Liver (tissue), 9 donors: ENCODE results near the gene HSPBAP1. TPM values are rescaled to one million over a fixed set of nuclear protein-coding genes. Genes with fewer than 3 reads are reported as not detected.

Experiments
- DNase-seq: peaks from one replicate; pipeline ENCODE4 v3.0.0-alpha.2; 2017; ENCODE audit warnings: low spot score
- H3K27ac ChIP-seq, 2 donors: one replicate each; pipeline ENCODE4 v1.7.0; 2013; ENCODE audit warnings: inconsistent platforms in 2 of 2, low read length in 2 of 2, control low read depth in 1 of 2, low read depth in 1 of 2, mild to moderate bottlenecking in 1 of 2
- H3K27me3 ChIP-seq, 4 donors: one replicate each; pipeline versions ENCODE4 v1.6.1 to v1.7.0; 2013; ENCODE audit warnings: low read length in 3 of 4, inconsistent platforms in 1 of 4, mild to moderate bottlenecking in 1 of 4, moderate library complexity in 1 of 4; ENCODE audit not compliant: control insufficient read depth in 4 of 4, insufficient read depth in 4 of 4
- H3K36me3 ChIP-seq, 4 donors: one replicate each; pipeline versions ENCODE4 v1.6.1 to v1.7.0; 2013; ENCODE audit warnings: low read length in 3 of 4, mild to moderate bottlenecking in 3 of 4, low read depth in 1 of 4, moderate library complexity in 1 of 4; ENCODE audit not compliant: control insufficient read depth in 4 of 4, insufficient read depth in 3 of 4
- H3K4me1 ChIP-seq, 4 donors: one replicate each; pipeline versions ENCODE4 v1.6.1 to v1.7.0; 2013; ENCODE audit warnings: low read length in 3 of 4, mild to moderate bottlenecking in 3 of 4, moderate library complexity in 1 of 4; ENCODE audit not compliant: control insufficient read depth in 4 of 4, insufficient read depth in 4 of 4
- H3K4me3 ChIP-seq, 3 donors: one replicate each; pipeline versions ENCODE4 v1.6.1 to v1.7.0; 2013; ENCODE audit warnings: low read length in 3 of 3, control low read depth in 1 of 3, low read depth in 1 of 3, mild to moderate bottlenecking in 1 of 3
- H3K9ac ChIP-seq, 2 donors: one replicate each; pipeline ENCODE4 v1.7.0; 2013; ENCODE audit warnings: low read length in 2 of 2, mild to moderate bottlenecking in 2 of 2, moderate library complexity in 2 of 2, control low read depth in 1 of 2, low read depth in 1 of 2
- H3K9me3 ChIP-seq, 4 donors: one replicate each; pipeline versions ENCODE4 v1.6.1 to v1.7.0; 2013; ENCODE audit warnings: low read length in 3 of 4; ENCODE audit not compliant: control insufficient read depth in 4 of 4
- ATF3 ChIP-seq: IDR thresholded peaks from 2 replicates; pipeline ENCODE4 v1.6.1; 2016; ENCODE audit warnings: antibody characterized with exemption
- CTCF ChIP-seq: fragments of 150-350 bp; IDR thresholded peaks from 2 replicates; pipeline ENCODE4 v1.5.1; 2017; ENCODE audit warnings: improper control_type of control experiment, low read depth, low read length; ENCODE audit not compliant: missing input control
- FOXA1 ChIP-seq: IDR thresholded peaks from 2 replicates; pipeline ENCODE4 v1.6.1; 2016; ENCODE audit warnings: antibody characterized with exemption
- FOXA2 ChIP-seq: IDR thresholded peaks from 2 replicates; pipeline ENCODE4 v1.6.1; 2016; ENCODE audit warnings: antibody characterized with exemption
- GABPA ChIP-seq, 2 donors: IDR thresholded peaks in 1 of 2; conservative IDR thresholded peaks in 1 of 2; 2 replicates each; pipeline ENCODE4 v1.6.1; 2016; ENCODE audit warnings: antibody characterized with exemption in 2 of 2, mild to moderate bottlenecking in 1 of 2, moderate library complexity in 1 of 2
- HNF4A ChIP-seq, 2 donors: conservative IDR thresholded peaks; 2 replicates each; pipeline ENCODE4 v1.6.1; 2016; ENCODE audit warnings: antibody characterized with exemption in 2 of 2, mild to moderate bottlenecking in 2 of 2
- HNF4G ChIP-seq: IDR thresholded peaks from 2 replicates; pipeline ENCODE4 v1.6.1; 2016; ENCODE audit warnings: antibody characterized with exemption
- JUND ChIP-seq, 2 donors: IDR thresholded peaks; 2 replicates each; pipeline ENCODE4 v1.6.1; 2016; ENCODE audit warnings: antibody characterized with exemption in 2 of 2
- MAX ChIP-seq: IDR thresholded peaks from 2 replicates; pipeline ENCODE4 v1.6.1; 2016; ENCODE audit warnings: antibody characterized with exemption
- NR2F2 ChIP-seq: IDR thresholded peaks from 2 replicates; pipeline ENCODE4 v1.6.1; 2016; ENCODE audit warnings: antibody characterized with exemption
- RAD21 ChIP-seq, 2 donors: IDR thresholded peaks; 2 replicates each; pipeline ENCODE4 v1.6.1; 2016; ENCODE audit warnings: antibody characterized with exemption in 2 of 2, mild to moderate bottlenecking in 2 of 2
- REST ChIP-seq: IDR thresholded peaks from 2 replicates; pipeline ENCODE4 v1.6.1; 2016; ENCODE audit warnings: antibody characterized with exemption, mild to moderate bottlenecking
- RXRA ChIP-seq, 2 donors: IDR thresholded peaks; 2 replicates each; pipeline ENCODE4 v1.6.1; 2017 to 2018; ENCODE audit warnings: antibody characterized with exemption in 2 of 2, mild to moderate bottlenecking in 1 of 2
- SP1 ChIP-seq: IDR thresholded peaks from 2 replicates; pipeline ENCODE4 v1.6.1; 2018; ENCODE audit warnings: antibody characterized with exemption, mild to moderate bottlenecking
- TAF1 ChIP-seq: conservative IDR thresholded peaks from 2 replicates; pipeline ENCODE4 v1.6.1; 2016; ENCODE audit warnings: antibody characterized with exemption, mild to moderate bottlenecking
- YY1 ChIP-seq: IDR thresholded peaks from 2 replicates; pipeline ENCODE4 v1.6.1; 2016; ENCODE audit warnings: antibody characterized with exemption, mild to moderate bottlenecking
- WGBS: extraction: QIAGEN DNeasy Blood & Tissue Kit; methylation state at CpG from one replicate; pipeline ENCODE4 v1.1.7; 2013; 5-methylcytosine and 5-hydroxymethylcytosine counted together
- polyA plus RNA-seq, 2 donors: library from polyadenylated mRNA; stranded (reverse) in 1 of 2; unstranded in 1 of 2; fragments of 200-250 nt in 1 of 2; fragments of >200 nt in 1 of 2; fragmentation: Nextera tagmentation in 1 of 2; extraction: Ambion mirVana in 1 of 2; gene quantifications; one replicate each; pipeline versions ENCODE4 v1.2.1 to v1.2.3, GENCODE V29; 2013 to 2015
- total RNA-seq, 2 donors: library from RNA; depleted of rRNA; stranded (reverse); fragments of >200 nt; gene quantifications; one replicate each; pipeline ENCODE4 v1.2.3, GENCODE V29; 2014
- donor health status: healthy.
- donor health status: healthy.
- donor health status: healthy.
- donor health status: healthy.
- donor health status: healthy.

The HSPBAP1 gene
- total and polyA plus RNA-seq, 4 donors, result 2.2 to 5.3 (median 3.9) TPM

GRCh38 chr3:122727294-122727693 lies 66.3 kb downstream of the HSPBAP1 start (continued):
- TF ChIP-seq ATF3 (no peak), NR2F2 (no peak), GABPA (IDR thresholded peaks at IDR 0.05 in 1 of 2, conservative IDR thresholded peaks at IDR 0.05 in 1 of 2) (no peak), FOXA1 (no peak), HNF4A (conservative IDR thresholded peaks at IDR 0.05) (no peak), FOXA2 (no peak), JUND (IDR thresholded peaks at IDR 0.05) (no peak), TAF1 (no peak), MAX (no peak), RXRA (IDR thresholded peaks at IDR 0.05) (no peak), RAD21 (IDR thresholded peaks at IDR 0.05) (no peak), YY1 (no peak)

GRCh38 chr3:122725106-122725505 lies 68.5 kb downstream of the HSPBAP1 start:
- no peak for DNase-seq
- Histone ChIP-seq H3K4me1 (no peaks in the 10 kb centered on the region), H3K4me3 (no peak overlapping the region), H3K9me3 (no peaks in the 10 kb centered on the region), H3K9ac (no peak overlapping the region), H3K36me3 (peaks cover 4 to 41% (median 24%) of the 10 kb centered on the region in 4 donors), H3K27me3 (no peaks in the 10 kb centered on the region), H3K27ac (no peak overlapping the region)
- TF ChIP-seq NR2F2, result no peak
- TF ChIP-seq HNF4G, result no peak
- no peak for TF ChIP-seq MAX
- no peak for TF ChIP-seq YY1
- no peak for TF ChIP-seq RAD21 (IDR thresholded peaks at IDR 0.05)
- WGBS, result 98% methylated on average over 20 of the region's 20 CpGs

GRCh38 chr3:122719273-122719921 lies 74.2 kb downstream of the HSPBAP1 start:
- WGBS, result 86% methylated on average over 3 of the region's 3 CpGs
- H3K36me3 ChIP-seq, result peaks cover 4 to 86% (median 66%) of the 10 kb centered on the region in 4 donors

More at GRCh38 chr3:122719273-122719921, 74.2 kb downstream of the HSPBAP1 start:
- no peak overlapping the region for H3K9ac ChIP-seq
- no peak for DNase-seq
- H3K27me3 ChIP-seq, result no peaks in the 10 kb centered on the region
- no peak overlapping the region for H3K27ac ChIP-seq
- H3K4me3 ChIP-seq, result no peak overlapping the region
- TF ChIP-seq CTCF (no peak), REST (no peak), RAD21 (IDR thresholded peaks at IDR 0.05) (no peak), SP1 (no peak), HNF4G (no peak), GABPA (IDR thresholded peaks at IDR 0.05 in 1 of 2, conservative IDR thresholded peaks at IDR 0.05 in 1 of 2) (no peak), MAX (no peak), RXRA (IDR thresholded peaks at IDR 0.05) (no peak), FOXA2 (no peak)
- no peaks in the 10 kb centered on the region for H3K4me1 ChIP-seq
- H3K9me3 ChIP-seq, result no peaks in the 10 kb centered on the region
